ENCODE results near the gene ARMC8. TPM values are rescaled to one million over a fixed set of nuclear protein-coding genes. Genes with fewer than 3 reads are reported as not detected.

ARMC8 gene
- total and polyA plus RNA-seq, 2 of the 8 experiments (the other 6 are each of a cell fraction or from before 2014, with no cell fraction given): 47.3 to 58.5 TPM

DNA sequence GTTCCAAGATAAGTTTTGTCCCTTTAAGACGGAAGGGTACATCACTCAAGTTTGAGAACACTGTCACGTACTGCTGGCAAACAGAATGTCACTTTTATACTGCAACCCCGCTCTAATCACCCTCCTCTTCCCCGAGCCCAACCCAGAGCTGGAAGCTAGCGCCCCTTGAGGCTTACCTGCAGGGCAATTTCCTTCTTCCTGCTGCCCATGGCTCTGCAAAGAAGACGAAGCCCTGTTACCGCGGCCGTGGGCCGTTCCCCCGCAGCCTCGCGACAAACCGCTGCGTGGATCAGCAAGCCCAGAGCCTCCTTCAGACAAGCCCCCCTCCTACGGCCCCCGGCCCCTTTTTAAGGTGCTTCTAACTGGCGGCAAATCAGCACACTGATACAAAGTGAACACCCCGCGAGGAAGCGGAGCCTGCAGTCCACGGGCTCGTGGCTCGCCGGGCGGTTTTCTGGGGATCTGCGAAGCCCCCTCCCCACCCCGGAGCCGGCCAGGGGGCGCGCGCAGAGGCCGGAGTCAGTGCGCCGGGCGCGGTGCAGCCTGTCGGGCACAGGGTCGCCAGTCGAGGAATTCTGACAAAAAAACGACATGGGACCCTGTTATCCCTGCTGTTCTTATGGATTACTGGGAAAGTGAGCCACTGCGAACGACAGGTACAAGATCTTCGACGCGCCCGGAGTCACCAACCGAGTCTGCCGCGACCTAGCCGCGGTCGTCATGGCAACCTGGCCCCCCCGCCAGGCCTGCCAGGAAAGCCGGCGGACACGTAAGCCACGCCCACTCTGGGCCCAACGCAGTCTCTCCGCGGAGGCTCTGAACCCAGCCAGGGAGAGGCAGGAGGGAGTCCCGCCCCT lies 142.3 kb downstream of the ARMC8 start, which contains the start of gene NME9 (continued):
- TF ChIP-seq, protein P1, sequence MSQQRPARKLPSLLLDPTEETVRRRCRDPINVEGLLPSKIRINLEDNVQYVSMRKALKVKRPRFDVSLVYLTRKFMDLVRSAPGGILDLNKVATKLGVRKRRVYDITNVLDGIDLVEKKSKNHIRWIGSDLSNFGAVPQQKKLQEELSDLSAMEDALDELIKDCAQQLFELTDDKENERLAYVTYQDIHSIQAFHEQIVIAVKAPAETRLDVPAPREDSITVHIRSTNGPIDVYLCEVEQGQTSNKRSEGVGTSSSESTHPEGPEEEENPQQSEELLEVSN (IDR thresholded peaks at IDR 0.05): peak; percentile 16; the same call in 1 of the 2 replicates
- peak; percentile 72 for TF ChIP-seq KDM4A (IDR thresholded peaks at IDR 0.05; ENCODE audit: low read depth, low read length, severe bottlenecking)
- TF ChIP-seq ASH2L (IDR thresholded peaks at IDR 0.05; ENCODE audit: low read length): peak; percentile 76
- TF ChIP-seq YY1 (IDR thresholded peaks at IDR 0.05; ENCODE audit: low read depth, low read length): peak; percentile 26; the same call in 1 of the 2 replicates
- TF ChIP-seq CREB1 (IDR thresholded peaks at IDR 0.05): no peak
- peak; percentile 65 to 83; a peak in 2 of 4 replicates for TF ChIP-seq SIN3A (conservative IDR thresholded peaks at IDR 0.05 in 1 of 2, IDR thresholded peaks at IDR 0.05 in 1 of 2; ENCODE audit: low read depth in 1 of 2, low read length in 2 of 2)

Measured in H1 (cell line).